ENCODE results near the gene B4GALT6. TPM values are rescaled to one million over a fixed set of nuclear protein-coding genes. Genes with fewer than 3 reads are reported as not detected.
A peak's percentile ranks its signal among the peaks of the same experiment; 100 is the strongest.

B4GALT6 gene
- total RNA-seq, 1 experiment from 2014 or later: 2.8 TPM

DNA sequence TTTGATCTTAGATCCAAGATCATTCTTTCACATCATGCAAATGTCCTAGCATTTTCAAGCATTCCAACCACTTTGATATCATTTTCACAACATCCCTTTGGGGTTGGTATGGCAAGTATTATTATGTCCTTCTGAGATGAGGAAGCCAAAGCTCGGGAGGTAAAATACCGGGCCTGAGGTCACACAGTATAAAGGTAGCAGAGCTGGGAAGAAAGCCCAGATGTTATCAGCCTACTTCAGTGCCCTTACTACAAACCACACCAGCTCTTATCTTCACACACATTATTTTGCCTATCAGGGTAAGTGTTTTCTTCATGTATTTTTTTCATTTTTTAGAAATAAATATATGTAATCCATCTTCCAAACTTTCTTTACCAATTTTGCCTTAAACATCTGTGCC is 4.2 kb upstream of the B4GALT6 start:
- no peak for DNase-seq (ENCODE audit: low read depth)

DNA sequence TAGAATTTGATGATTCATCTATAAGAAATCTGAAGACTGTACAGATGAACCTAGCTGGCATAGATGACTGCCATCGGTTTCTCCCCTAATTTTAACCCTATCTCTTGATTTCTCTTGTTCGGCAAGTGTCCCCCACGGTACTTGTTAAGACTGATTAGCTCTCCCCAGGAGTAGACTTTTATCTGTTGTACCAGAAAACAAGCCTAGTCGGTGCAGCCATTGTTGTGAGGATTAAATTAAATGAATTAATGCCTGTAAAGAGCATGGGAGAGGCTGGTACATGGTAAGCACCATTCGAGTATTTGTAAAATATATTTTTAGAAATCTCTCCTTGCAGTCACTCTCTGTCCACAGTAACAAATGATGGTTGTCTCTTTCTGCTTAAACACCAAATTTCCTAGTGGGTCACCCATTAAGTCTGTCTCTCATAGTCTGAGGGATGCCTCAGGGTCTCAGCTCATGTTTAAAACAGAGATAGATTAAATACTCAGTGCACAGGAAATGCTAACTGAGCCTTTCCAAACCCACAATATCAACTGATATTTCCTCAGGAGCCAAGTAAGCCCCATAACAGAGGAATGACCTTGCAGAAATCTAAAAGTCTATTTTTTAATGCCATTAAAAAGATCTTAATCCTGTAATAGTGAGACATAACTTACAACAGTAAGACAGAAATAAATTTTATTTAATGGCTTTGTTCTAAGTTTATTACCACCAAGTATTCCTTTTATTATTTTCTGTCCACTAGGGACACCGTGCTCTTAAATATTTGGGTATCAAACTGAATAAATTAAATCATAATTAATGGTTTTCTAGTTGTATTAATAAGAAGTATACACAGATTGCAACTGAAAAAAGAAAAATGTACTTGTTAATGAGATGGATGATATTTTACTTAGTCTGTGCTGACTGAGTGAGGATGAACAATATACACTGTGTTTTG is 2.9 kb upstream of the B4GALT6 start:
- DNase-seq (ENCODE audit: low read depth): no peak

DNA sequence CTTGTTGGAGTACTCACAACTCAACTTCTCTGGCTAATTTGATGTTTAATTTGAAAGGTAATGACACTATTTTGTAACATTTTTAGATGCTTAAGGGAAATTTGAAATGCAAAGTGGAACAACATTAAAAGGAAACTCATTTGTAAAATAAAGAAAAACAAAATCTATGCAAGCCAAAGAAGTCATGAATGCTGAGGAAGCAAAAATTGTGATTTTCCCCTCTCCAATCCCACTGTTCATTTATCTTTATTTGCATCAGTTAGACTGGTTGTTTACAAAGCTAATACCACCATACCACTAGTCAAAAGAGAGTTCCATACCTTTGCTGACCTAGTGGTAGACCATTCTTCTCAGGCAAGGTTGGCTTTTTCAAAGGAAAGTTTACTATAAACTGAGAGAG is 2.2 kb upstream of the B4GALT6 start:
- DNase-seq (ENCODE audit: low read depth): no peak

DNA sequence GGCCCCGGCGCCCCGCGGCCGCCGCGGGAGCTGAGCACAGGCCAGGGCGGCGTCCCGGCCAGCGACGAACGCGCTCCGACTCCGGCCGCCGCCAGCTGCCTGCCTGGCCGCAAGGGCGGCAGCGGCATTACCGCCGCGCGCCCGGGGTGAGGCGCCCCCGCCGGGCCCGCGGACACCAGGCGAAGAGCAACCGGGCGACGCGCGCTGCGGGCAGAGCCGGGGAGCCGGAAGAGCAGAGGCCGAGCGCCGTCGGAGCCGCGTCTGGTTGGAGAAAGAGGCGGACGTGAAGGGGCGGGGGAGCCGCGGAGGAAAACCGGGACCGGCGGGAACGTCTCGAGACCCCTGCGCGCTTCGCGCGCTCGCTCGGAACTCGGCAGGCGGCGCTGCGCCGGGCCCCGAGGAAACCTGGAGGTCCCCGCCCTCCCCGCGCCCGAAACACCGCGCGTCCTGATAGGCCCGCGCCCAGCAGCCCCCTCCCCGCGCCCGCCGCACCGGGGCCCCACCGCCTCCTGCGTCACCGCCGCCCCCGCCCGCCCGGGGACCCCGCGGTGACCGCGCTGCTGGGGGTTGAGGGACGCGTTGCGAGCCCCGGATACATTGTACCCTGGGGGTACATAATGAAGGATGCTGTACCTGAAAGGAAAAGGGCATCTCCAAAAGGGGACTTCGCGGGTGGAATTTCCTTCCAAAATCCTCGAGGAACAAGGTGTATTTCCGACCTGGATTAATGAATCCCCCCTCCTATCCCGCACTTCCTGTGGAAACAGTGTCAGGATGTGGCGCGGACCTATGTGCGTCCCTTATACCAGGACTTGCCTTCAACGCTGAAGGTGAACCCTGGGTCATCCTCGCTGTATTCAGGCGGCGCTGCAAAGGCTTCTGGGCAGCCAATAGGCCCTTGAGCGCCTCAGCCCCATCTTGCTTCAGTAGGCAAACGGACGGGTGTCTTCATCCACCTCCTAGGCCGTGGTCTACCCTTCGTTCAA is 1.0 kb upstream of the B4GALT6 start:
- DNase-seq (ENCODE audit: low read depth): peak; percentile 54

DNA sequence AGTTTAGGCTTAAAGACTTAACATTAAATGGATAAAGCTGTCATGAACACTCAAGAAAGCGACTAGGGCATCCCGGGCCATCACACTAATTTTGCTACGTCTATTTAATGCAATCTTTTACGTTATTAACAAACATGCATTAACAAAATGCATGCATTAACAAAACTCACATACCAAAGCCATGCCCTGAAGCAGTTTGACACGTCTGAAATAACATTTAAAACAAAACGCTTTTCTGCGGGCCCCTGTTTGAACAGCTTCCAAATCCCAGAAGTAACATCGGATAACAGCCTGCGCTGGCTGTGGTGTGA is 458 bp downstream of the B4GALT6 start:
- DNase-seq (ENCODE audit: low read depth): no peak

DNA sequence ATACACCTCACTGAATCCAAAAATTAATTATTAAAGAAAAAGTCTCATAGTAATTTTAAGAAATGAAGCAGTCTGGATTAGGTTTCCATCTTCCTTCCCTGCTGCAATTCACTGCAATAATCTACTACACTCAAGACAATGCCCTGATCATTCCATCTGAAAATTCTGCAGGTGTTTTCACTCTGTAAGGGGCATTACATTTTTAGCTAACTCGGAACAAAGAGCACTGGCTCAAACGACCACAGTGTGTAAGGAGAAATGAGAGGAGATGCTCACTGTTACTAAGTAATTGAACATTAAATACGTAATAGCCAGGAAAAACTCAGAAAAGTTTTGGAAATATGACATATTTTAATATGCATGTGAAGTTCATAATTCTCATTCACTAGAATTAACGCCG is 1.3 kb downstream of the B4GALT6 start:
- DNase-seq (ENCODE audit: low read depth): no peak

DNA sequence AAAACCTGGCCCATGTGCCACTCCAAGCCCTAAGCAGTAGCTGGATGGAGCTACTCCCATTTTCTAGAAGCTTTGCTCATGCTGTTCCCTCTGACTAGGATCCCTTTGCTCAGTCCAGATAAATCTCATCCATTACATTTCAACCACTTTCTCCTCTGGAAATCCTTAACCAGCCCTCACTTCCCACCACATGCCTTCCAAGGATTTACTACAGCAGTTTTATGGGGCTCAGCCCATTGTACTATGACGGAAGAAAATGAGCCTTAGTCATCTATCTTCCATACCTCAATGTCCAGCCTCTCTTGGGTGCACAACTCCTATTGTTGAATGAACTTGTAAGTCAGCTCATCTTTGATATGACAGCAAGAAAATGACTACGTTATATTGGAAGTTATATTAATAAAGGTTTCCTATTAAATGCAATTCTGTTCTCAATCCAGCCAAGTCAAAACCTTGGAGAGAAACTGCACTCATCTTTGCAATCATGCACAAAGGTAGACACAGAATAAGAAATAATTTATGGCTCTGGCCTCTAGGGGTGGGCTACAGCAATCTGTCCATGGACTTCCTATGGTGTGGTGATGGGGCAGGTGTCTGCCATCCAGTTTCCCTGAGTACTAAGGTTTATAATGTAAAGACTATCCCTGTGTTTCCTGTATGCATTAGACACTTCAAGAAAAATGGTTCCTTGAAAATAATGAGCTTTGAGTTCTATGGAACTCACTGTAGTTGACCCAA is 3.4 kb downstream of the B4GALT6 start:
- DNase-seq (ENCODE audit: low read depth): no peak

DNA sequence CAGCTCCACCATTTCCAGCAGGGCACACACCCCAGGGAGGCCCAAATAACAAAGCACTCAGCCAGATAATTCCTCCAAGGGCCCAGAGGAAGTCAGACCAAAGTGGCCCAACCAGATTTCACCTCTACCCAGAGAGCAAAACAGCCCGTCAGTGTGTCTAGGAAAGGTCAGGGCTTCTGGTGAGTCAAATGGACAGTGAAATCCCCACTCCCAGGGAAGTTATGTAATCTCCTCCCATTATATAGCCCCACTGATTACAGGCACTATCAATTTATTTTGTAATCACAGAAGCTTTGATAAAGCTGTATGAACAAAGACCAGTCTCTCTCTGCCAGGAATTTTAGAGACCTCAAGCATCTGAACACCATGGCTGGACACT is 4.0 kb downstream of the B4GALT6 start:
- peak; percentile 2 for DNase-seq (ENCODE audit: low read depth)

DNA sequence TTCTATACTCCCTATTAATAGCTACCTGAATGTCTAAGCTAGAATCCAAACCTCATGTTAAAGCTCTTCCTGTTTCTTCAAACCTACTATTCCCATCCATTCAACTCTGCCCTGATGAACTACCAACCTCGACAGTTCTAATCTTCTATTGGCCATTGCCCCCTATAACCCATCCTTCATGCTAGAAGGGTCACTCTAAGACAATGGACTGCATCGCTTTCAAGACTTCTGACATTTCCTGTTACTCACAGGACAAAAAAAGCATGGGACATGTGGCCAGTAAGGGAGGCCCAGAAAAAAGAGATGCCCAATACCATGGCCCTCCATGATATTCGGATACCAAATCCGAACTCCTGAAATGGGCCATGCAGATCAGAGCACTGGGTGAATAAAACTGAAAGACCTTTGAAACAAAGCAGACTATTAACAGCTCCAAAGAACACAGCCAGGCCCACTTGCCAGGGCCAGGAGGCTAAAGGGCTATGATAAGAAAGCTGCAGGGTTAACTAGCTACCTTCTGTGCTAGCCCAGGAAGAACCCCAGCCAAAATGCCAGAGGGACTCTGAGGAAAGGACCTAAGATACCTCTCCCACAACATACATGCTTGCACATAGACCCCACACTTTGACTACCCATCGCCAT is 4.5 kb downstream of the B4GALT6 start:
- DNase-seq (ENCODE audit: low read depth): no peak

DNA sequence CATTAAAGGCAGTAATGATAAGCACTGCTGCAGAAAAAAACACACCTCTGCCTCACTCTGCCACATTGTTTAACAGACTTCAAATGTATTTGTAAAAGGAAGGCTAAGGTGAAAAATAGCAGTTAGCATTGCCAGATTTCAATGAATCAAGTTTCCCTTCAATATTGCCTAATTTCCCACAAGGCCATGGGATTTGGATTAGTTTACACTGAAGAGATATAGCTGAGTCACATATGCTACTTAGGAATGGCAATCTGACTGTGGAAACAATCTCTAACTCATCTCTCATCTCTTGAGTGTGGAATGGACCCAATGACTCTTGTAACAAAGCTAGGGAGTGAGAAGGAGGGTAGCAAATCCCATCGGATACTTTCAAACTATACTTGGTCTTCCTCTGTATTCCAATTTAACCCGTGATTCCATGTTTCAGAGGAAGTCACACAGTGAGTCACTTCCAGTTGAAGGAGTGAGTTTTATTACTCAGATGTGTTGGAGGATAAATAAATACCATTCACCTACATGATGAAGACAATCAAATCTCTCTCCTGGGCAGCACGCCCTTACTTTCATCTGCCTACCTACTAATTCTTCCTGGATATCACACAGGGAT is 5.1 kb downstream of the B4GALT6 start:
- peak; percentile 24 for DNase-seq (ENCODE audit: low read depth)

DNA sequence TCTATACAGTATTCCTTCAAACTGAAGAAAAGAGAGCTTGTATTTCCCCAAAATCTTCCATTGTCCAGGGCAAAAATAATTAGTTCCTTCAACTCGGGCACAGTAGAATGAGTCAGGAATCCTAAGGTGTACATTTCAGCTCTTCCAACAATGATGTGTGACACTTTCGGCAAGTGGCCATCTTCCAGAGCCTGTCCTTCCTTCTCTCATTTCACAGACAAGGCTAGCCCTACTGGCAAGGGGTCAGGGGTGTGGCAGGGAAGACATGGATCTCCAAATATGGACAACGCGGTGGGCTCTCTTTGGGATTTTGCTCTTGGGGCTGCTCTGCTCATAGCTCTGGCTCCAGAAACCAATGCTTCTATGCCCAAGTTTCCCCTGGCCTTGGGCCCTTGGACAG is 6.0 kb downstream of the B4GALT6 start:
- no peak for DNase-seq (ENCODE audit: low read depth)

DNA sequence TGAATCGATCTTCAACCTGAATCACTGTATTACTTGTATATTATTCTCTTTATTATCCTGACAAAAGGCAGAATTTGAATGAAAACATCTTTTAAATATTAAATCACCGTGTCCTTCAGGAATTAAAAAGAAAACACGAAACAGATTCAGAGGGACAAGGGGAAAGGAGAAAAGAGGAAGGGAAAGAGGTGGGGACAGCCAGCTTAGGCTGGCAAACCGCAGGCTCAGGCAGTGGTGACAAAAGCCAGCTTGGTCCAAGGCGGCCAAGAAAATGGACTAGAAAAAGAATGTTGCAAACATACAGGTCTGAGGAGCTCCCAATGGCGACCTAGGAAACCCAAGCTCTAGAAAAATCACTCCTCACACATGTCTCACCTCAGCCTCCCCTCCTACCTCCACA is 6.8 kb downstream of the B4GALT6 start:
- DNase-seq (ENCODE audit: low read depth): no peak

DNA sequence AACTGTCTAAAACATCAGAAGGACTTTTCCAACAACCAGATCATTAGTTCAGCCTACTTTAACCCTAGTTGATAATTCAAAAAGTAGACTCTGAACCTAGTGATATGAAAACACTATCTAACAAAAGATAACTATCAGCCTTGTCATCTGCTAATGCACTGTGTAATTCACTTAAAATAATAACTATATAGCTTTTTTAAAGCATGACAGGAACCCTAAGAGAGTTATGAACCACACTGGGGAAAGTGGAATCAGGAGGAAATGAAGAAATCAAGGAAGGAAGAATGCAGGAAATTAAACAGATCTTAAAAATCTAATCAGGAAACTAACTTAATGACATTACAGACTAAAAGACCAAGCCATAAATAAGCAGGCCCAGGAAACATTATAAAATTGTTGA is 9.0 kb downstream of the B4GALT6 start:
- no peak for DNase-seq (ENCODE audit: low read depth)

DNA sequence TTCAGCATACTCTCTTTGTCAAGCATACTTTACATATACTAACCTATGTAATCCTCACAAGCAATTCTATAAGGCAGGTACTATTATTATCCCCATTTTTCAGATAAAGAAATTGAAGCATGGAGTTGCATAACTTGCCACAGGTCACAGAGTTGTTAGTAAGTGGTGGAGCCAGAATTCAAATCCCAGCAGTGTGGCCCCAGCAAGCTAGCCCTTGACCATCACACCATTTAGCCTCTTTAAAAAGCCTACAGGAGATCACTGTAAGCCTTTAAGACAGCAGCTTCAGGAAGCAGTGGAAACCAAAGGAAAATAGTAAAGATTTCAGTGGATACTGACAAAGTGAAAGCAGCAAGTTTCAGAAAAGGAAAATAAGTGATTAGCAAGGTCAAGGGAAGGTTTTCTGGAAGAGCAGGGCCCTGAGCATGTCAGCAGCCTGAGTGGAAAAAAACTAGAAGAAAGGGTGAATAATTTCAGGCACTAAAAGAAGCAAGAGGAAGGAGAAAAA is 11.7 kb downstream of the B4GALT6 start:
- DNase-seq (ENCODE audit: low read depth): no peak

DNA sequence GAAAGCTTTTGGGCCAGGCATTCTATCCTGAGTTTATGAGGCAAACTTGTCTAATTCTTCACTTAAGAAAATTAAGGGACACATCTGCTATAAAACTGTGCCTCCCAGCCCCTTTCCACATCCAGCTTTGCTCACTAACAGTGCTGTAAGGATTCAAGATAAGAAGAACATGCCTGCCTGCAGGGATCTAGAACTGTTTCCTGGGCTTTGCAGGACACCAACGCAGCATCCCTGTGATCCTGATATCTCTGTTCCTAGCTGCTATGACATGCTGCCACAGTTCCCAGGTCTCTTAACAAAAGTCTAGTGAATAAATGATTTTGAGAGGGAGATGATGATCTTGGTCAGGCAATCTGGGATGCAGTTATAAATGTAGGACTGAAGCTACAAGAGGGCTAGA is 12.4 kb downstream of the B4GALT6 start:
- no peak for DNase-seq (ENCODE audit: low read depth)

DNA sequence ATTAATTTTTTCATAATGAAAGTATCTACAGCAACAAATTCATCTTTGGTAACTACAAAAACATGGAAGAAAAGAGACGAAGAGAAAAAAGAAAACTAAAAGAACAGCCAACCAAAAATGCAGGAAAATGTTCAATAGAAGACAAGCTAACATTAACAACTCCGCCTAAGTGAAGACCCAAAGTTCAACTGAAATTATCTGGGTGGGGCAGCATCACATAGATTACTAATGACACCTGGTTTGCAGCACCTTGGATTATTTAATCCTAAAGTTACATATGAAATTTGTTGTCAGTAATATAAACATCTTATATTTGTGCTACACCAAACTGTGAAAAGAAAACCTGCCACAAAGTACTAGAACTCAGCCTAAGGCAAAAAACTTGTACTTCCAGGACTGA is 14.8 kb downstream of the B4GALT6 start:
- no peak for DNase-seq (ENCODE audit: low read depth)

DNA sequence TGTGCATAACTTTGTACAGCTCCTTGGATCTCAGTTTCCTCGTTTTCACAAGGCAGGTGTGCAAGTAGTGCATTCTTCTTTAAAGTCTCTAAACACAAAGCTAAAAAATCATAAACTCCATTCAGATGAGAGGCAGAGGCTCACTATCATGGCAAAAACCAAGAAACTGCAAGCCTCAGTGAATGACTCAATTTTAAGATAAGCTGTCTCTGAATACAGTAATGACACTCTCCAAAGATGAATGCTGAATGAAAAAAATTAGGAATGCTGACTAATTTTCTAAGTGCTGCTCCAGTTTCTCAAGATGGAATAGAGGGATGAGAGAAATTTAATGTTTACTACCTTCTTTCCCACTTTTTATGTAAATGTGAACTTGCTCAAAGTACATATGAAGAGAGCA is 17.2 kb downstream of the B4GALT6 start:
- DNase-seq (ENCODE audit: low read depth): no peak

DNA sequence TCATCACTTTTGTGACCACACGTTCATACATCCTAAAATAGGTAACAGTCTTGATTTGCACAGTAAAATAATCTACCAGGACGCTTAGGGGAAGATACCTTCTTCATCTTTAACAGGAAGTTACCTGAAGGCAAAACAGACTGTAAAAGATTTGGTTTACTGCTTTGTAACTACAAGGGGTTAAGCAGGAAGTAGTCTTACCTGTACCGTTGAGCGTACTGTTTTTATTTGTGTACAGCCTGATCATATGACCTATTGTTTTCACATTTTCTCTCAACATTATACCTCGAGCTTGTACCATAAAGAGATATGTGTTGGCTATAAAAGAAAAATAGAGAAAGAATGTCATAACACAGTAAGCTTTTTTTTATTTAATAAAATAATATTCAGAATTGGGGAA is 18.3 kb downstream of the B4GALT6 start:
- no peak for DNase-seq (ENCODE audit: low read depth)

DNA sequence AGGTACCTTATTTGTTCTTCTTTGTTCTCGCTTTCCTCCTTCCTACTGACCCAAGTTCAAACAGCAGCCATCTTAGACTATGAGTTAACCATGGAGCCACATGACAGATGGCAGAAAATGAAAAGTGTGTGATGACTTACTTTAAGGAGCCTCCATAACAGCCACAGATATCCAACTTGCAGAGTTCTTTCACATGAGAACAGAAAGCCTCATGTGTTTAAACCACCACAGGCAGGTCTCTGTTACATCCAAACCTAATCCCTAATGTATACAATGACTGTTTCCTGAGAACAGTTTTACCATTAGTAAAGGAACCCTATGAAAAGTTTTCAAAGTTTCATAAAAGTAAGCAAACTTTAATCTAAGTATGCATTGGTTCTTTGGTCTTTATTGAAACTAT is 20.3 kb downstream of the B4GALT6 start:
- DNase-seq (ENCODE audit: low read depth): no peak

DNA sequence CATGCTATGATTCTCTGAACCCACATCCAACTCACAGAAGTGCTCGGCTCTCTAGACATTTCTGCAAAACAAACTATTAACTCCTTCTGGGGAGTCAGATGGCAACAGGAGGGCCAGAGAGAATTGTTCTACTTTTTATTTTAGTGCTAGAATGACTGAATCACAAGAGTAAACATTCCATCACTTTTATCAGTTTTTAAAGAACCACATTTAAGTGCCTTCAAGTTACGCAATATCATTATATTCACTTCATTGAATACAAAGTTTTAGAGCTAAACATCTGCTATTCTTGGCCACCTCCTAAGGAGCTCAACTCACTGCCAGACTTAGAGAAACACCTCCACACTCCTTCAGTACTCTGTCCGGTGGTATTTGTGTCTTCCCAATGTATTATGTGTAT is 22.4 kb downstream of the B4GALT6 start:
- DNase-seq (ENCODE audit: low read depth): peak; percentile 14

DNA sequence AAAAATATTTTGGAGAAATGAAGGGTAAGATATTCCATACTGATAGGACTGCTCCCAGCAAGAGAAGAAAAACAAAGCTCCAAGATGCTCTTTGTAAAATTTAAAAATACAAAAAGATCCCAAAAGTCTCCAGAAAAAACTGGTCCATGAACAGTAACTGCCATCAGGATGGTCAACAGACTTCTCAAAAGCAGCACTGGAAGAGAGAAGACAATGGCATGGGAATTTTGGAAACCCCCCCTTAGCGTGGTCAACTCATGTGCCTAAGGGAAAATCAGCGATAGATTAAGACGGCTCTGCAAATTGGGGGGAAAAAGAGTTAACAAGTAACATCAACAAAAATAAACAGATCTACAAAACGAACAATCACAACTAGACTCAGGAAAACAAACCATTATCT is 23.6 kb downstream of the B4GALT6 start:
- no peak for DNase-seq (ENCODE audit: low read depth)

Measured in RPMI7951 (cell line).